NB4 (cell line): Measurements from ENCODE around the gene ARAF.

Source experiments
- DNase-seq: peaks from one replicate; pipeline ENCODE4 v3.0.0; 2010; ENCODE audit warnings: low read depth
- H3K4me3 ChIP-seq: one replicate; pipeline ENCODE4 v1.5.1; 2011; ENCODE audit warnings: mild to moderate bottlenecking, low read depth, low read length, moderate library complexity
- CTCF ChIP-seq: IDR thresholded peaks from one replicate; pipeline ENCODE4 v1.5.1; 2012; ENCODE audit warnings: low read depth, low read length
- MAX ChIP-seq: IDR thresholded peaks from 2 replicates; pipeline ENCODE4 v1.6.1; 2011; ENCODE audit warnings: low read depth, low read length
- MYC ChIP-seq: IDR thresholded peaks from 2 replicates; pipeline ENCODE4 v1.6.1; 2011; ENCODE audit warnings: low read depth, low read length
- POLR2A ChIP-seq: IDR thresholded peaks from 2 replicates; pipeline ENCODE4 v1.6.1; 2011; ENCODE audit warnings: mild to moderate bottlenecking; ENCODE audit not compliant: insufficient read length; ENCODE audit errors: extremely low read depth

The ARAF gene

GRCh38 chrX:47585273-47585672, 24.3 kb downstream of the ARAF start:
- no peak for TF ChIP-seq POLR2A
- no peak for TF ChIP-seq MAX
- TF ChIP-seq CTCF, result no peak
- TF ChIP-seq MYC, result no peak
- H3K4me3 ChIP-seq, result no peak overlapping the region
- DNase-seq, result no peak

GRCh38 chrX:47586043-47586787, 25.2 kb downstream of the ARAF start:
- no peak for TF ChIP-seq CTCF
- TF ChIP-seq POLR2A, result no peak
- H3K4me3 ChIP-seq, result no peak overlapping the region
- DNase-seq, result no peak

DNA sequence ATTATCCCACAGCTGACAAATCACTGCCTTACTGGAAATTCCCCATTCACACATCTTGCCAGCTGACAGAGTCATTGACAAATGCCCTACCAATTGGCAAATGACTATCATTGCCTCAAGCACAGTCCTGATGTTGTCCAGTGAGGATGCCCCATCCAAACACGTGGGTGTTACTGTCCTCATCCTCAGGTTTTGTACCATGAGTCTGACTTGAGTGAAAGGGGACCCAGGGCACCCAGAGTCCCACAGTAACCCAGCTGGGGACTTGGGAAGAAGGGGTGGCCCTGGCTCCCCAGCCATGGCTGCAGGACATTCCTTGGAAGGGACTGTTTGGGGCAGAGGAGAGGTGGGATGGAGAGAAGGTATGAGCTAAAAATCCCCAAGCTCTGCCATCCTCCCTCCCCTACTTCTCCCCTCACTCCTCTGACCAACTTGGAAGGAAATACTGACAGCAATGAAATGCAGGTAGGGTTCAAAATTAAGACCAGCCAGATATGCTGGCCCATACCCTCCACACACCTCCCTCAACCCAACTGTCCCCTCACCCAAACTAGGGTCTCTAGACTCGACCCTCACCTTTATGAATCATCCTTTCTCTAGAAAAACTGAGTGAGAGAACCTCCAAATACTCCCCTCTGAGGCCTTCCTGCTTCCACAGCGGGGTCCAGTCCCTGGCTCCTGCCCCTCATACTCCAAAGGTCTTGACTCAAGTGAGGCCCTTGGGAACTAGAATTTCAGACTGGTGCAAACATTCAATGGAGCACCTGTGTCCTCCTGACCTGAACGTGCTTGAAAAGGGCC, 26.3 kb downstream of the ARAF start:
- no peak overlapping the region for H3K4me3 ChIP-seq
- no peak for DNase-seq
- TF ChIP-seq CTCF (no peak), MAX (no peak), MYC (no peak), POLR2A (no peak)

GRCh38 chrX:47587906-47588735, 27.1 kb downstream of the ARAF start:
- no peak overlapping the region for H3K4me3 ChIP-seq
- TF ChIP-seq MYC, result no peak
- no peak for TF ChIP-seq CTCF
- no peak for TF ChIP-seq POLR2A
- no peak for TF ChIP-seq MAX
- no peak for DNase-seq

- H3K4me3 ChIP-seq, result no peak overlapping the region
- DNase-seq, result no peak
- TF ChIP-seq POLR2A, result no peak
- TF ChIP-seq MYC, result no peak
- TF ChIP-seq MAX, result no peak
- no peak for TF ChIP-seq CTCF
Measured at GRCh38 chrX:47590984-47591383, 30.0 kb downstream of the ARAF start.
